Large intestine (tissue), 3 donors: ENCODE results near the gene PSMG4. TPM values are rescaled to one million over a fixed set of nuclear protein-coding genes. Genes with fewer than 3 reads are reported as not detected.

ENCODE experiments used
- DNase-seq, 2 donors: peaks; one replicate each; pipeline versions ENCODE4 v3.0.0 to v3.0.0-alpha.2; 2013
- H3K27ac ChIP-seq: one replicate; pipeline ENCODE4 v1.5.1; 2013; ENCODE audit warnings: low read length
- H3K27me3 ChIP-seq: 2 replicates; pipeline ENCODE4 v1.6.1; 2013; ENCODE audit warnings: low read length; ENCODE audit not compliant: control insufficient read depth, insufficient read depth
- H3K36me3 ChIP-seq: 2 replicates; pipeline ENCODE4 v1.6.1; 2013; ENCODE audit warnings: low read length; ENCODE audit not compliant: control insufficient read depth, insufficient read depth
- H3K4me1 ChIP-seq: one replicate; pipeline ENCODE4 v1.6.1; 2013; ENCODE audit warnings: low read length; ENCODE audit not compliant: control insufficient read depth, insufficient read depth
- H3K4me3 ChIP-seq: one replicate; pipeline ENCODE4 v1.5.1; 2013; ENCODE audit warnings: low read length
- H3K9me3 ChIP-seq: one replicate; pipeline ENCODE4 v1.6.1; 2013; ENCODE audit warnings: mild to moderate bottlenecking, low read depth, low read length, moderate library complexity; ENCODE audit not compliant: control insufficient read depth
- WGBS: methylation state at CpG from one replicate; pipeline ENCODE4 v1.1.5; 2013; ENCODE audit warnings: low lambda C conversion rate; ENCODE audit not compliant: insufficient coverage; 5-methylcytosine and 5-hydroxymethylcytosine counted together
- polyA plus RNA-seq: library from polyadenylated mRNA; unstranded; fragments of 120-200 nt; gene quantifications from one replicate; pipeline ENCODE4 v1.2.1, GENCODE V29; 2013

The PSMG4 gene
- polyA plus RNA-seq, 1 donor: 25.2 TPM

DNA sequence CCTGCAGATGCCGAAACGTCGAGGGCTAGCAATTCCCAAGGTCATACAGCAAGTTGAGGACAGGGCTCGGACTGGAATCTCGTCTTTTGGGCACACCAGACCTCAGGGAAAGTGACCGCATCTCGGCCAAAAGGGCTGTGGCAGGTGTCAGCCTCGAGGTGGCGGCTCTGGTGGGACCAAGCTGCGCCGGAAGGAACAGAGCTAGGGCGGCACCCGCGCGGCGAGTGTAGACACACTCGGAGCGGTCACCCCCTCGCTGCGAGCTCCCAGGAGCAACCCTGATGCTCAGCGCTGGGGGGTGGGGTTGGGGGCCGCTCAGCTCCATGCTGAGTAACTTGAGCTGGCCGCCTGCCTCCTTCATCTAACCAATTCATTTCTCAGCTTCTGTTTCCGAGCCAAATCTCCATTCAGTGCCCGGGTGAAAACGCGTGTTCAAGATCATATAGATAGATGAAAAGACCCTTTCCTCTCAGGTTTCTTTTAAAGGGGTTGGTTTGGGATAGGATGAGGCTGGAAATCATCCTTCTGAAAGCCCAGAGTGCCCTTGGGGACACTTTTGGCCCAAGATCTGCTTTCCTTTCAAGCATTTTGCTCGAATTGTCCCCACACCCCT, 29.1 kb upstream of the PSMG4 start:
- Histone ChIP-seq H3K9me3 (peaks cover 26% of the 10 kb centered on the region), H3K27ac (peak overlapping the region; percentile 39), H3K36me3 (no peaks in the 10 kb centered on the region), H3K27me3 (peaks cover 82% of the 10 kb centered on the region), H3K4me3 (peak overlapping the region; percentile 20), H3K4me1 (peaks cover 41% of the 10 kb centered on the region)
- no CpG with 5 or more reads among the region's 28 CpGs for WGBS
- peak; percentile 16 to 37 for DNase-seq

- no peaks in the 10 kb centered on the region for H3K36me3 ChIP-seq
- WGBS: 32% methylated on average over 5 of the region's 11 CpGs
- H3K9me3 ChIP-seq: peaks cover 26% of the 10 kb centered on the region
- peaks cover 82% of the 10 kb centered on the region for H3K27me3 ChIP-seq
- peak overlapping the region; percentile 53 for H3K4me3 ChIP-seq
- H3K4me1 ChIP-seq: peaks cover 41% of the 10 kb centered on the region
- peak overlapping the region; percentile 14 for H3K27ac ChIP-seq
- DNase-seq: no peak
Measured at GRCh38 chr6:3230256-3230882, 28.4 kb upstream of the PSMG4 start.

GRCh38 chr6:3230900-3231246, 27.9 kb upstream of the PSMG4 start:
- H3K36me3 ChIP-seq: no peaks in the 10 kb centered on the region
- H3K27ac ChIP-seq: peak overlapping the region; percentile 36
- WGBS: no CpG with 5 or more reads among the region's 11 CpGs
- H3K9me3 ChIP-seq: peaks cover 26% of the 10 kb centered on the region
- no peak for DNase-seq
- peaks cover 41% of the 10 kb centered on the region for H3K4me1 ChIP-seq
- peak overlapping the region; percentile 53 for H3K4me3 ChIP-seq
- H3K27me3 ChIP-seq: peaks cover 79% of the 10 kb centered on the region

GRCh38 chr6:3231247-3232016, 27.3 kb upstream of the PSMG4 start:
- Histone ChIP-seq H3K4me3 (peak overlapping the region; percentile 53), H3K9me3 (peaks cover 26% of the 10 kb centered on the region), H3K4me1 (peaks cover 40% of the 10 kb centered on the region), H3K27me3 (peaks cover 73% of the 10 kb centered on the region), H3K27ac (peak overlapping the region; percentile 36), H3K36me3 (no peaks in the 10 kb centered on the region)
- WGBS: no CpG with 5 or more reads among the region's 47 CpGs
- DNase-seq: peak; percentile 87 to 90

DNA sequence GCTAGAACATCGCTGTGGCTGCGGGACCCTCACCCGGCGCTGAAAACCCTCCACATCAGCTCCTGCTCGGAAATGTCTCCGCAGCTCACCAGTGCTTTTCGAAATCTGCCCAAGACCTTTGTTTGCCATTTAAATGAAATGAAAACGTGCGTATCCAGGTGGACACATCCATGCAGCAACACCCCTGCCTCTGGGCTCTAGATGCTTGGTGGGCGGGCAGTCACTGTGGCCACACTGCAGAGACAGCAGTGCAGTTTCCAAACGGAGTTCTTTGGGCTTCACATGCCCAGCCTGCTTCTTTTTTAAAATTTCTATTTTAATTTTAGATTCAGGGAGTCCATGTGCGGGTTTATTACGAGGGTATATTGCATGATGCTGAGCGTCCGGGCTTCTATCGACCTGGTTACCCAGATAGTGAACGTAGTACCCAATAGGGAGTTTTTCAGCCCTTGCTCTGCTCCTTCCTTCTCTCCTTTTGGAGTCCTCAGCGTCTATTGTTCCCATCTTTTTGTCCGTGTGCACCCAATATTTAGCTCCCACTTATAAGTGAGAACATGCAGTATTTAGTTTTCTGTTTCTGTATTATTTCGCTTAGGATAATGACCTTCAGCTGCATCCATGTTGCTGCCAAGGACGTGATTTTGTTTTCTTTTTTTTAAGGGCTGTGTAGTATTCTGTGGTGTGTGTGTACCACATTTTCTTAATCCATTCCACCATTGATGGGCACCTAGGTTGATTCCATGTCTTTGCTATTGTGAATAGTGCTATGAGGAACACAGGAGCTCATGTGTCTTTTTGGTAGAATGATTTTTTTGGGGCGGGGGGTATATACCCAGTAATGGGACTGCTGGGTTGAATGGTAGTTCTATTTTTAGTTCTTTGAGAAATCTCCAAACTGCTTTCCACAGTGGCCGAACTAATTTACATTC, 26.5 kb upstream of the PSMG4 start:
- DNase-seq: no peak
- peak overlapping the region; percentile 53 for H3K4me3 ChIP-seq
- H3K4me1 ChIP-seq: peaks cover 32% of the 10 kb centered on the region
- H3K9me3 ChIP-seq: peaks cover 19% of the 10 kb centered on the region
- peak overlapping the region; percentile 36 for H3K27ac ChIP-seq
- no peaks in the 10 kb centered on the region for H3K36me3 ChIP-seq
- 70% methylated on average over 2 of the region's 23 CpGs for WGBS
- H3K27me3 ChIP-seq: peaks cover 65% of the 10 kb centered on the region

- Histone ChIP-seq H3K36me3 (no peaks in the 10 kb centered on the region), H3K4me1 (peaks cover 23% of the 10 kb centered on the region), H3K9me3 (peaks cover 11% of the 10 kb centered on the region), H3K27me3 (peaks cover 55% of the 10 kb centered on the region), H3K27ac (no peak overlapping the region), H3K4me3 (no peak overlapping the region)
- WGBS: no CpG with 5 or more reads among the region's 3 CpGs
- DNase-seq: no peak
Measured at GRCh38 chr6:3233321-3233720, 25.4 kb upstream of the PSMG4 start.

DNA sequence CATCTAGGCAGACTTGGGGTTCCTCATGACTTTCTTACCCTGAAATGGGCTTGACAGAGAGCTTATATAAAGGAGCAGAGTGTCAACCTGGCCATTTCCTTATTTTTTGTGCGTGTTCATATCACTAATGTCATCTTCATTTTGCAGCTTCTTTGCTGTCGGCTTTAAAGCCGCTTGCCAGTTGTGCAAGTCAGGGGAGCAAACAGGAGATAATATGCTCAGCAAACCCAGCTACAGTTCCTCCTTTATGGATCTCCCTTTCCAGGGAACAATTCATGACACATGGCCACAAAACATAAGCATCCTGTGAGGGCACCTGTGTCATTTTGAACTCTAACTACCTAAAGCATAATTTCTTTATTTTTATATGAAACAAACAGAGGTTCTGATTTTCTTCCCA, 24.8 kb upstream of the PSMG4 start:
- Histone ChIP-seq H3K36me3 (no peaks in the 10 kb centered on the region), H3K27me3 (peaks cover 49% of the 10 kb centered on the region), H3K27ac (no peak overlapping the region), H3K9me3 (peaks cover 8% of the 10 kb centered on the region), H3K4me3 (no peak overlapping the region), H3K4me1 (peaks cover 19% of the 10 kb centered on the region)
- WGBS: no CpG with 5 or more reads among the region's 3 CpGs
- DNase-seq: no peak

GRCh38 chr6:3235486-3235885, 23.3 kb upstream of the PSMG4 start:
- H3K27me3 ChIP-seq: peaks cover 33% of the 10 kb centered on the region
- H3K27ac ChIP-seq: no peak overlapping the region
- H3K4me1 ChIP-seq: peaks cover 7% of the 10 kb centered on the region
- H3K36me3 ChIP-seq: no peaks in the 10 kb centered on the region
- no CpG with 5 or more reads among the region's 2 CpGs for WGBS
- H3K4me3 ChIP-seq: no peak overlapping the region
- peaks cover 3% of the 10 kb centered on the region for H3K9me3 ChIP-seq
- no peak for DNase-seq

DNA sequence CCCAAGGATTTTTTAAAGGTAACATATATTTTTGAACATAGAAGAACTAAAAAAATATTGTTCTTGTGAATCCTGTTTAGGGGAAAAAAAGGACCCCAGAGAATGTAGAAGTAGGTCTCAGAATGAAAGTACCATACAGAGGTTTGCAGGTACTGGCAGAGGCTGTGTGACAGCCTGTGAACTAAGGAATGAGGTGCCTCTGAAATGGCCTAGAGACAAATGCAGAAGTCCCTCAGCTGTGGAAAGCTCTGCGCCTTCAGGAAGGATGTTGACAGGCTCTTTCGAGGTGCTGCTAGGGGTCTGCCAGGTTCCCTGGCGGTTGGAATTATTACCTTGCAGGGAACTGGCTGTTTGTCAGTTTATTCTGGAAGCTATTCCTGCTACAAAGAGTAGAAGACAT, 22.7 kb upstream of the PSMG4 start:
- Histone ChIP-seq H3K4me1 (peaks cover 7% of the 10 kb centered on the region), H3K9me3 (peaks cover 3% of the 10 kb centered on the region), H3K27ac (no peak overlapping the region), H3K4me3 (no peak overlapping the region), H3K36me3 (no peaks in the 10 kb centered on the region), H3K27me3 (peaks cover 28% of the 10 kb centered on the region)
- no peak for DNase-seq
- no CpG with 5 or more reads among the region's 3 CpGs for WGBS
